Measurements from ENCODE around the gene GNPDA1.

- no peak for TF ChIP-seq POLR2AphosphoS5 (IDR thresholded peaks at IDR 0.05)
- no peak for TF ChIP-seq CTCF (IDR thresholded peaks at IDR 0.05 in 8 of 11, conservative IDR thresholded peaks at IDR 0.05 in 3 of 11)
Measured at GRCh38 chr5:141994511-141995136, 18.2 kb downstream of the GNPDA1 start.

All from spleen (tissue), 7 donors.